Fibroblast of skin of abdomen (primary cell): ENCODE measurements around the gene MORC2.
A peak's percentile ranks its signal among the peaks of the same experiment; 100 is the strongest.

ENCODE experiments used
- DNase-seq: peaks from one replicate; pipeline ENCODE4 v3.0.0-alpha.2; 2013

The MORC2 gene

GRCh38 chr22:30948930-30949342 lies 19.6 kb downstream of the MORC2 start:
- peak; percentile 32 for DNase-seq

GRCh38 chr22:30947816-30948454 lies 20.6 kb downstream of the MORC2 start:
- peak; percentile 48 for DNase-seq

- DNase-seq = no peak
These were observed 21.3 kb downstream of the MORC2 start for GRCh38 chr22:30947173-30947815.

GRCh38 chr22:30946354-30946753 lies 22.2 kb downstream of the MORC2 start:
- no peak for DNase-seq

- DNase-seq = no peak
These were observed 22.9 kb downstream of the MORC2 start for GRCh38 chr22:30945653-30946052.

- no peak for DNase-seq
These were observed 23.6 kb downstream of the MORC2 start for GRCh38 chr22:30944986-30945385.

GRCh38 chr22:30943368-30943767 lies 25.2 kb downstream of the MORC2 start:
- no peak for DNase-seq

GRCh38 chr22:30941363-30941740 lies 27.2 kb downstream of the MORC2 start:
- DNase-seq = no peak

GRCh38 chr22:30940685-30941362 lies 27.8 kb downstream of the MORC2 start:
- no peak for DNase-seq

- no peak for DNase-seq
These were observed 34.5 kb downstream of the MORC2 start for GRCh38 chr22:30934053-30934452.

- DNase-seq = no peak
These were observed 35.1 kb downstream of the MORC2 start for GRCh38 chr22:30933457-30933856.

GRCh38 chr22:30932661-30933060 lies 35.9 kb downstream of the MORC2 start:
- DNase-seq = no peak

- DNase-seq = no peak
These were observed 36.9 kb downstream of the MORC2 start for GRCh38 chr22:30931541-30932300.

GRCh38 chr22:30930228-30930627 lies 38.3 kb downstream of the MORC2 start:
- DNase-seq = no peak

- no peak for DNase-seq
These were observed 40.2 kb downstream of the MORC2 start for GRCh38 chr22:30928401-30928800.

- DNase-seq = no peak
These were observed 40.8 kb downstream of the MORC2 start for GRCh38 chr22:30927806-30928205.

GRCh38 chr22:30926706-30927105 lies 41.9 kb downstream of the MORC2 start:
- no peak for DNase-seq

- no peak for DNase-seq
These were observed 42.9 kb downstream of the MORC2 start for GRCh38 chr22:30925667-30926066.

- no peak for DNase-seq
These were observed 45.2 kb downstream of the MORC2 start for GRCh38 chr22:30923168-30923900.

- DNase-seq = peak; percentile 61
These were observed 46.4 kb downstream of the MORC2 start for GRCh38 chr22:30922151-30922611.

GRCh38 chr22:30921108-30921507 lies 47.5 kb downstream of the MORC2 start:
- no peak for DNase-seq

- DNase-seq = peak; percentile 53
These were observed 48.2 kb downstream of the MORC2 start for GRCh38 chr22:30920407-30920806.
